HEK293 (cell line): ENCODE measurements around the gene SLC9A5.

ENCODE experiments used
- CTCF ChIA-PET: fragments of 350-600 bp; formaldehyde crosslinking; extraction: SDS; loops from one replicate; lab custom pipeline; 2021; ENCODE audit warnings: antibody characterized with exemption; lab: Yijun Ruan, JAX
- POLR2A ChIA-PET: fragments of 300-600 bp; formaldehyde crosslinking; extraction: SDS; loops from one replicate; lab custom pipeline; 2020; ENCODE audit warnings: antibody characterized with exemption, inconsistent platforms; lab: Yijun Ruan, JAX
- H3K27ac ChIP-seq: fragments of 200-500 bp; sonication (Bioruptor generic); 2 replicates; pipeline ENCODE4 v1.5.1; 2014; ENCODE audit warnings: low read depth, low read length, control low read depth, inconsistent platforms; ENCODE audit errors: extremely low read depth
- H3K36me3 ChIP-seq, 2 experiments: fragments of 200-500 bp in 1 of 2; sonication (Bioruptor generic) in 1 of 2; 1 replicate in 1 of 2; 2 replicates in 1 of 2; pipeline ENCODE4 v1.5.1; 2014 to 2017; ENCODE audit warnings: inconsistent platforms in 2 of 2, low read length in 2 of 2; ENCODE audit not compliant: control insufficient read depth in 2 of 2, insufficient read depth in 1 of 2
- H3K4me1 ChIP-seq: fragments of 200-500 bp; sonication (Bioruptor generic); 2 replicates; pipeline ENCODE4 v1.5.1; 2014; ENCODE audit warnings: mild to moderate bottlenecking, low read length, inconsistent platforms; ENCODE audit not compliant: control insufficient read depth, insufficient read depth
- H3K4me3 ChIP-seq: 2 replicates; pipeline ENCODE4 v1.5.1; 2011; ENCODE audit warnings: low read depth, mild to moderate bottlenecking, control low read depth, low read length, moderate library complexity
- H3K9me3 ChIP-seq: fragments of 200-500 bp; sonication (Bioruptor generic); 2 replicates; pipeline ENCODE4 v1.5.1; 2014; ENCODE audit warnings: low read depth, low read length, inconsistent platforms; ENCODE audit not compliant: control insufficient read depth, insufficient read depth
- BCL11A ChIP-seq: fragments of 450-650 bp; formaldehyde crosslinking; IDR thresholded peaks from 2 replicates; pipeline ENCODE4 v1.5.1; 2016; ENCODE audit warnings: low read depth, missing biosample characterization, missing genetic modification characterization
- KLF10 ChIP-seq: fragments of 450-650 bp; IDR thresholded peaks from 2 replicates; pipeline ENCODE4 v1.5.1; 2018; ENCODE audit warnings: missing biosample characterization, mild to moderate bottlenecking, missing genetic modification characterization
- KLF7 ChIP-seq: fragments of 450-650 bp; formaldehyde crosslinking; IDR thresholded peaks from 2 replicates; pipeline ENCODE4 v1.5.1; 2016; ENCODE audit warnings: missing biosample characterization, missing genetic modification characterization, borderline replicate concordance
- WT1 ChIP-seq: fragments of 450-650 bp; formaldehyde crosslinking; IDR thresholded peaks from 2 replicates; pipeline ENCODE4 v1.5.1; 2016; ENCODE audit warnings: missing biosample characterization, missing genetic modification characterization
- YY2 ChIP-seq: fragments of 450-650 bp; formaldehyde crosslinking; IDR thresholded peaks from 2 replicates; pipeline ENCODE4 v1.5.1; 2016; ENCODE audit warnings: missing biosample characterization, missing genetic modification characterization
- ZBTB17 ChIP-seq: fragments of 450-650 bp; formaldehyde crosslinking; IDR thresholded peaks from 2 replicates; pipeline ENCODE4 v1.5.1; 2016; ENCODE audit warnings: missing biosample characterization, missing genetic modification characterization
- ZNF10 ChIP-seq: fragments of 450-650 bp; formaldehyde crosslinking; IDR thresholded peaks from 2 replicates; pipeline ENCODE4 v1.5.1; 2017; ENCODE audit warnings: missing biosample characterization, missing genetic modification characterization
- ZNF146 ChIP-seq: fragments of 450-650 bp; formaldehyde crosslinking; IDR thresholded peaks from 2 replicates; pipeline ENCODE4 v1.5.1; 2016; ENCODE audit warnings: missing biosample characterization, missing genetic modification characterization
- ZNF292 ChIP-seq: fragments of 450-650 bp; formaldehyde crosslinking; IDR thresholded peaks from 2 replicates; pipeline ENCODE4 v1.5.1; 2016; ENCODE audit warnings: low read depth, missing biosample characterization, missing genetic modification characterization, borderline replicate concordance
- ZNF426 ChIP-seq: fragments of 450-650 bp; formaldehyde crosslinking; IDR thresholded peaks from 2 replicates; pipeline ENCODE4 v1.5.1; 2017; ENCODE audit warnings: missing biosample characterization, missing genetic modification characterization, mild to moderate bottlenecking, inconsistent platforms, moderate library complexity
- ZNF433 ChIP-seq: fragments of 450-650 bp; formaldehyde crosslinking; IDR thresholded peaks from 2 replicates; pipeline ENCODE4 v1.5.1; 2016; ENCODE audit warnings: missing biosample characterization, missing genetic modification characterization, low read depth
- ZNF529 ChIP-seq: fragments of 450-650 bp; formaldehyde crosslinking; IDR thresholded peaks from 2 replicates; pipeline ENCODE4 v1.5.1; 2017; ENCODE audit warnings: missing genetic modification characterization, missing biosample characterization; ENCODE audit not compliant: insufficient replicate concordance
- ZNF580 ChIP-seq: fragments of 450-650 bp; formaldehyde crosslinking; IDR thresholded peaks from 2 replicates; pipeline ENCODE4 v1.5.1; 2016; ENCODE audit warnings: missing biosample characterization, missing genetic modification characterization
- ZNF626 ChIP-seq: fragments of 450-650 bp; sonication (Bioruptor Pico); formaldehyde crosslinking; IDR thresholded peaks from 2 replicates; pipeline ENCODE4 v1.5.1; 2018; ENCODE audit warnings: missing biosample characterization, missing genetic modification characterization, inconsistent platforms
- ZNF629 ChIP-seq: fragments of 450-650 bp; formaldehyde crosslinking; IDR thresholded peaks from 2 replicates; pipeline ENCODE4 v1.5.1; 2017; ENCODE audit warnings: missing biosample characterization, missing genetic modification characterization
- ZNF645 ChIP-seq: fragments of 450-650 bp; formaldehyde crosslinking; IDR thresholded peaks from 2 replicates; pipeline ENCODE4; 2016; ENCODE audit warnings: missing biosample characterization, missing genetic modification characterization
- ZNF677 ChIP-seq: fragments of 450-650 bp; IDR thresholded peaks from 2 replicates; pipeline ENCODE4 v1.5.0; 2018; ENCODE audit warnings: missing biosample characterization, mild to moderate bottlenecking, missing genetic modification characterization, moderate library complexity
- ZNF701 ChIP-seq: fragments of 450-650 bp; formaldehyde crosslinking; IDR thresholded peaks from 2 replicates; pipeline ENCODE4 v1.5.1; 2016; ENCODE audit warnings: missing biosample characterization, missing genetic modification characterization
- ZNF76 ChIP-seq: fragments of 450-650 bp; formaldehyde crosslinking; IDR thresholded peaks from 2 replicates; pipeline ENCODE4; 2016; ENCODE audit warnings: low read depth, missing biosample characterization, missing genetic modification characterization, borderline replicate concordance
- ZNF776 ChIP-seq: fragments of 450-650 bp; formaldehyde crosslinking; IDR thresholded peaks from 2 replicates; pipeline ENCODE4 v1.5.0; 2017; ENCODE audit warnings: missing biosample characterization, missing genetic modification characterization, borderline replicate concordance
- ZNF777 ChIP-seq: fragments of 450-650 bp; formaldehyde crosslinking; IDR thresholded peaks from 2 replicates; pipeline ENCODE4 v1.5.1; 2017; ENCODE audit warnings: missing biosample characterization, missing genetic modification characterization, borderline replicate concordance
- TF ChIP-seq, protein P1 (sequence below): fragments of 450-650 bp; formaldehyde crosslinking; IDR thresholded peaks from 2 replicates; pipeline ENCODE4 v1.5.1; 2016; ENCODE audit warnings: missing biosample characterization, missing genetic modification characterization
- TF ChIP-seq, protein P2 (sequence below): fragments of 450-650 bp; formaldehyde crosslinking; IDR thresholded peaks from 2 replicates; pipeline ENCODE4 v1.5.1; 2016; ENCODE audit warnings: missing biosample characterization, missing genetic modification characterization
- TF ChIP-seq, protein P3 (sequence below): fragments of 450-650 bp; formaldehyde crosslinking; IDR thresholded peaks from 2 replicates; pipeline ENCODE4 v1.5.1; 2017; ENCODE audit warnings: missing biosample characterization, missing genetic modification characterization
- TF ChIP-seq, protein P4 (sequence below): fragments of 450-650 bp; formaldehyde crosslinking; IDR thresholded peaks from 2 replicates; pipeline ENCODE4 v1.5.1; 2016; ENCODE audit warnings: missing biosample characterization, missing genetic modification characterization
- TF ChIP-seq, protein P5 (sequence below): fragments of 450-650 bp; formaldehyde crosslinking; IDR thresholded peaks from 2 replicates; pipeline ENCODE4 v1.5.1; 2017; ENCODE audit warnings: missing biosample characterization, missing genetic modification characterization
- TF ChIP-seq, protein P6 (sequence below): fragments of 450-650 bp; formaldehyde crosslinking; IDR thresholded peaks from 2 replicates; pipeline ENCODE4 v1.5.1; 2016; ENCODE audit warnings: missing biosample characterization, missing genetic modification characterization

SLC9A5 gene

DNA sequence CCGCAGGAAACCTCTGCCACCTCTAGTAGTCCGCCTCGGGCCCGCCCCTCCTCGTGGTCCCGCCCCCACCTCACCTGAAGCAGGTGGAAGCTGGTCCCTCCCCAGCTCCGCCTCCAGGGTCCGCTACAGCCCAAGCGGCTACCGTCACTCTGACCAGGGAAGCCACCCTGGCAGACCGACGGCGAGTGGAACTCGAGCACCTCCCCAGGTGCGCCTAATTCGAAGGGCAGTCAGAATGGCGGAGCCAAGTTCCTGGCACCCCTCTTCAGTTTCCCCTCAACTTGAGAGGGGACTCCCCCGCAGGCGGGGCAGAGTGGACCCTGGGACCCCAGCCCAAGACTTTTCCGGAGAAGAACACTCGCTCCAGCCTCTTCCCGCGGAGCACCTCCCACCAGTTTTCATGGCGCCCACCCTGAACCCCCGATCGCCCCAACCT, 2.0 kb upstream of the SLC9A5 start:
- Histone ChIP-seq H3K9me3 (no peaks in the 10 kb centered on the region), H3K36me3 (peaks cover 0 to 7% of the 10 kb centered on the region in 2 experiments; a peak in 1 of 3 replicates)
- TF ChIP-seq KLF7 (tag by site-specific recombination) (no peak), ZNF629 (tag by site-specific recombination) (no peak), ZNF677 (tag by site-specific recombination) (no peak), ZNF580 (tag by site-specific recombination) (no peak), ZNF776 (tag by site-specific recombination) (no peak), ZNF626 (no peak), YY2 (tag by site-specific recombination) (peak; percentile 57; the same call in 1 of the 2 replicates), KLF10 (tag by site-specific recombination) (no peak), ZNF10 (0 out of 2 replicates have a peak, but pooled peaks have one; percentile 9), WT1 (no peak), ZNF76 (tag by site-specific recombination) (no peak), ZNF777 (tag by site-specific recombination) (peak; percentile 71; the same call in 1 of the 2 replicates), ZNF529 (tag by site-specific recombination) (no peak), ZNF701 (tag by site-specific recombination) (no peak), ZBTB17 (tag by site-specific recombination) (no peak), ZNF292 (tag by site-specific recombination) (no peak), BCL11A (tag by site-specific recombination) (peak; percentile 92; the same call in 1 of the 2 replicates), ZNF645 (tag by site-specific recombination) (no peak), ZNF433 (tag by site-specific recombination) (no peak), ZNF426 (tag by site-specific recombination) (no peak), ZNF146 (tag by site-specific recombination) (no peak)
- TF ChIP-seq, protein P1, sequence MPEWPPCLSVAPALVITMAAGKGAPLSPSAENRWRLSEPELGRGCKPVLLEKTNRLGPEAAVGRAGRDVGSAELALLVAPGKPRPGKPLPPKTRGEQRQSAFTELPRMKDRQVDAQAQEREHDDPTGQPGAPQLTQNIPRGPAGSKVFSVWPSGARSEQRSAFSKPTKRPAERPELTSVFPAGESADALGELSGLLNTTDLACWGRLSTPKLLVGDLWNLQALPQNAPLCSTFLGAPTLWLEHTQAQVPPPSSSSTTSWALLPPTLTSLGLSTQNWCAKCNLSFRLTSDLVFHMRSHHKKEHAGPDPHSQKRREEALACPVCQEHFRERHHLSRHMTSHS (tag by site-specific recombination): no peak
- TF ChIP-seq, protein P2, sequence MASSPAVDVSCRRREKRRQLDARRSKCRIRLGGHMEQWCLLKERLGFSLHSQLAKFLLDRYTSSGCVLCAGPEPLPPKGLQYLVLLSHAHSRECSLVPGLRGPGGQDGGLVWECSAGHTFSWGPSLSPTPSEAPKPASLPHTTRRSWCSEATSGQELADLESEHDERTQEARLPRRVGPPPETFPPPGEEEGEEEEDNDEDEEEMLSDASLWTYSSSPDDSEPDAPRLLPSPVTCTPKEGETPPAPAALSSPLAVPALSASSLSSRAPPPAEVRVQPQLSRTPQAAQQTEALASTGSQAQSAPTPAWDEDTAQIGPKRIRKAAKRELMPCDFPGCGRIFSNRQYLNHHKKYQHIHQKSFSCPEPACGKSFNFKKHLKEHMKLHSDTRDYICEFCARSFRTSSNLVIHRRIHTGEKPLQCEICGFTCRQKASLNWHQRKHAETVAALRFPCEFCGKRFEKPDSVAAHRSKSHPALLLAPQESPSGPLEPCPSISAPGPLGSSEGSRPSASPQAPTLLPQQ (tag by site-specific recombination): no peak
- TF ChIP-seq, protein P3, sequence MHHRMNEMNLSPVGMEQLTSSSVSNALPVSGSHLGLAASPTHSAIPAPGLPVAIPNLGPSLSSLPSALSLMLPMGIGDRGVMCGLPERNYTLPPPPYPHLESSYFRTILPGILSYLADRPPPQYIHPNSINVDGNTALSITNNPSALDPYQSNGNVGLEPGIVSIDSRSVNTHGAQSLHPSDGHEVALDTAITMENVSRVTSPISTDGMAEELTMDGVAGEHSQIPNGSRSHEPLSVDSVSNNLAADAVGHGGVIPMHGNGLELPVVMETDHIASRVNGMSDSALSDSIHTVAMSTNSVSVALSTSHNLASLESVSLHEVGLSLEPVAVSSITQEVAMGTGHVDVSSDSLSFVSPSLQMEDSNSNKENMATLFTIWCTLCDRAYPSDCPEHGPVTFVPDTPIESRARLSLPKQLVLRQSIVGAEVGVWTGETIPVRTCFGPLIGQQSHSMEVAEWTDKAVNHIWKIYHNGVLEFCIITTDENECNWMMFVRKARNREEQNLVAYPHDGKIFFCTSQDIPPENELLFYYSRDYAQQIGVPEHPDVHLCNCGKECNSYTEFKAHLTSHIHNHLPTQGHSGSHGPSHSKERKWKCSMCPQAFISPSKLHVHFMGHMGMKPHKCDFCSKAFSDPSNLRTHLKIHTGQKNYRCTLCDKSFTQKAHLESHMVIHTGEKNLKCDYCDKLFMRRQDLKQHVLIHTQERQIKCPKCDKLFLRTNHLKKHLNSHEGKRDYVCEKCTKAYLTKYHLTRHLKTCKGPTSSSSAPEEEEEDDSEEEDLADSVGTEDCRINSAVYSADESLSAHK (tag by site-specific recombination): no peak
- TF ChIP-seq, protein P4, sequence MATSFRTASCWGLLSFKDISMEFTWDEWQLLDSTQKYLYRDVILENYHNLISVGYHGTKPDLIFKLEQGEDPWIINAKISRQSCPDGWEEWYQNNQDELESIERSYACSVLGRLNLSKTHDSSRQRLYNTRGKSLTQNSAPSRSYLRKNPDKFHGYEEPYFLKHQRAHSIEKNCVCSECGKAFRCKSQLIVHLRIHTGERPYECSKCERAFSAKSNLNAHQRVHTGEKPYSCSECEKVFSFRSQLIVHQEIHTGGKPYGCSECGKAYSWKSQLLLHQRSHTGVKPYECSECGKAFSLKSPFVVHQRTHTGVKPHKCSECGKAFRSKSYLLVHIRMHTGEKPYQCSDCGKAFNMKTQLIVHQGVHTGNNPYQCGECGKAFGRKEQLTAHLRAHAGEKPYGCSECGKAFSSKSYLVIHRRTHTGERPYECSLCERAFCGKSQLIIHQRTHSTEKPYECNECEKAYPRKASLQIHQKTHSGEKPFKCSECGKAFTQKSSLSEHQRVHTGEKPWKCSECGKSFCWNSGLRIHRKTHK (tag by site-specific recombination): no peak
- TF ChIP-seq, protein P5, sequence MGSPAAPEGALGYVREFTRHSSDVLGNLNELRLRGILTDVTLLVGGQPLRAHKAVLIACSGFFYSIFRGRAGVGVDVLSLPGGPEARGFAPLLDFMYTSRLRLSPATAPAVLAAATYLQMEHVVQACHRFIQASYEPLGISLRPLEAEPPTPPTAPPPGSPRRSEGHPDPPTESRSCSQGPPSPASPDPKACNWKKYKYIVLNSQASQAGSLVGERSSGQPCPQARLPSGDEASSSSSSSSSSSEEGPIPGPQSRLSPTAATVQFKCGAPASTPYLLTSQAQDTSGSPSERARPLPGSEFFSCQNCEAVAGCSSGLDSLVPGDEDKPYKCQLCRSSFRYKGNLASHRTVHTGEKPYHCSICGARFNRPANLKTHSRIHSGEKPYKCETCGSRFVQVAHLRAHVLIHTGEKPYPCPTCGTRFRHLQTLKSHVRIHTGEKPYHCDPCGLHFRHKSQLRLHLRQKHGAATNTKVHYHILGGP (tag by site-specific recombination): no peak
- TF ChIP-seq, protein P6, sequence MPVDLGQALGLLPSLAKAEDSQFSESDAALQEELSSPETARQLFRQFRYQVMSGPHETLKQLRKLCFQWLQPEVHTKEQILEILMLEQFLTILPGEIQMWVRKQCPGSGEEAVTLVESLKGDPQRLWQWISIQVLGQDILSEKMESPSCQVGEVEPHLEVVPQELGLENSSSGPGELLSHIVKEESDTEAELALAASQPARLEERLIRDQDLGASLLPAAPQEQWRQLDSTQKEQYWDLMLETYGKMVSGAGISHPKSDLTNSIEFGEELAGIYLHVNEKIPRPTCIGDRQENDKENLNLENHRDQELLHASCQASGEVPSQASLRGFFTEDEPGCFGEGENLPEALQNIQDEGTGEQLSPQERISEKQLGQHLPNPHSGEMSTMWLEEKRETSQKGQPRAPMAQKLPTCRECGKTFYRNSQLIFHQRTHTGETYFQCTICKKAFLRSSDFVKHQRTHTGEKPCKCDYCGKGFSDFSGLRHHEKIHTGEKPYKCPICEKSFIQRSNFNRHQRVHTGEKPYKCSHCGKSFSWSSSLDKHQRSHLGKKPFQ (tag by site-specific recombination): no peak
- TF ChIP-seq, all 188 proteins: peak for 4
- ChIA-PET POLR2A (interaction anchor here (0.6 to 7.4 kb wide), 11 partner anchors 10 to 286 kb away, joined by 3 to 109 read pairs (median 4); partner anchors contain the start of genes ATP6V0D1, EXOC3L1, LRRC36 and TMEM208), CTCF (interaction anchor here (0.6 to 2.3 kb wide), 10 partner anchors 12 to 216 kb away, joined by 3 to 7 read pairs (median 4); partner anchors contain the start of genes KCTD19, LRRC36, TMEM208 and TPPP3)
- Histone ChIP-seq H3K4me1 (peaks cover 9% of the 10 kb centered on the region), H3K27ac (peak overlapping the region; percentile 75; the same call in 1 of the 2 replicates), H3K4me3 (peak overlapping the region; percentile 69)
